ENCODE measurements around the gene TOX2. TPM values are rescaled to one million over a fixed set of nuclear protein-coding genes. Genes with fewer than 3 reads are reported as not detected.

Gene TOX2
- polyA plus RNA-seq, 1 donor = 4.7 TPM

DNA sequence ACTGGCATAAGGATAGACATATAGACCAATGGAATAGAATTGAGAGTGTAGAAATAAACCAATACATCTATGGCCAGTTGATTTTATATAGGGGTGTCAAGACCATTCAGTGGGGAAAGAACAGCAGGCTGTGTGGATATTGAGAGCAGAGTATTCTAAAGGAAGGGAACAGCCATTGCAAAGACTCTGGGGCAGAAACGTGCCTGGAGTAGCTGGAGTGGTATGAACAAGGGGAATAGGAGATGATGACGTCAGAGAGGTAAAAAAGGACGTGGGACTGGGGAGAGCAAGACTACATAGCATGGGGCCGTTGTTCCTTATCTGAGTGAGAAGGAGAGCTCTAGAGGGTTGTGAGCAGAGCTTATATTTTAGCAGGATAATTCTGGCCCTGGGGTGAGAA is 85.2 kb downstream of the TOX2 start:
- no peak for DNase-seq
- H3K4me3 ChIP-seq (ENCODE audit: low read length) = no peak overlapping the region
- 74% methylated on average over 3 of the region's 4 CpGs for WGBS (ENCODE audit: insufficient coverage, low lambda C conversion rate)
- peaks cover 2% of the 10 kb centered on the region for H3K27me3 ChIP-seq (ENCODE audit: control insufficient read depth, insufficient read depth, low read length)
- no peaks in the 10 kb centered on the region for H3K9me3 ChIP-seq (ENCODE audit: control insufficient read depth, low read depth, low read length)
- no peaks in the 10 kb centered on the region for H3K4me1 ChIP-seq (ENCODE audit: control insufficient read depth, insufficient read depth, low read length)
- H3K36me3 ChIP-seq (ENCODE audit: control insufficient read depth, insufficient read depth, low read length) = no peaks in the 10 kb centered on the region
- H3K27ac ChIP-seq (ENCODE audit: low read length) = no peak overlapping the region

DNA sequence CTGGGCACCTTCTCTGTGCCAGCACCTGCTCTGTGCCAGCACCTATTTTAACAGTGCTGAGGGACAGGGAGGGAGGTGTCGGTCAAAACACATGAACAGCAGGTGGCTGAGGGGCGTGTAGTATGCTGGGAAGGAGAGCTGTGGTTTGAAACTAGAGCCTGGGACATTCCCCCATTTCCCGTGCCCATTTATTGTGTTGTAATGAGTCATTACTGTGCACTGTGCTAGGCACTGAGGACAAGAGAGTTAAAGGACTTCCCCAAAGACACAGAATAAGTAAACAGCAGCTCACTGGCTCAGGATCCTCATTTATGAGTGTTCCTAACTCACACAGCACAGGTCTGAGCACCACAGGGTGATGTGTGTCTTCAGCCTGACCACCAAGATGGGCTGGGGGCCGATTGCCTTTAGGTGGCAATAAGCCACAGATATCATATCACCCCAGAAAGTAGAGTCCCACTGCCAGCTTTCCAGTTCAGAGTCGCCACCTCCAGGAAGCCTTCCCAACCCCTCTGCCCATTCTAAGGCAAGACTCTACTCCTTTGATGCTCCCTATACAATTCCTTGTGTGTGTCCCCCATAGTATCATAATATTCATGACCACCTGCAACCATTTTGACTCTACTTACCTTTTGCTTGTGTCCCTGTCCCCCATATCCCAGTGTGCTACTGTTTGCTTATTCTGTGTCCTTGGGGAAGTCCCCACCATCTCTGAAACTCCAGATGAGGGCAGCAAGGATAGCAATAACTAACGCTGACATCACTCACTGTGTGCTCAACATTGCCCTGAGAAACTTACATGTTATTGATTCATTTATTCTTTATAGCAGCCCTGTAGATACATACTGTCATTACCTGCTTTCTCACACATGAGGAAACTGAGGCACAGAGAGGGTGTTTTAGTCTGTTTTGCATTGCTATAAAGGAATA is 87.3 kb downstream of the TOX2 start:
- no peak for DNase-seq
- no peaks in the 10 kb centered on the region for H3K9me3 ChIP-seq (ENCODE audit: control insufficient read depth, low read depth, low read length)
- H3K4me1 ChIP-seq (ENCODE audit: control insufficient read depth, insufficient read depth, low read length) = no peaks in the 10 kb centered on the region
- WGBS (ENCODE audit: insufficient coverage, low lambda C conversion rate) = no CpG with 5 or more reads among the region's 6 CpGs
- no peak overlapping the region for H3K27ac ChIP-seq (ENCODE audit: low read length)
- no peaks in the 10 kb centered on the region for H3K36me3 ChIP-seq (ENCODE audit: control insufficient read depth, insufficient read depth, low read length)
- H3K27me3 ChIP-seq (ENCODE audit: control insufficient read depth, insufficient read depth, low read length) = peaks cover 2% of the 10 kb centered on the region
- no peak overlapping the region for H3K4me3 ChIP-seq (ENCODE audit: low read length)

DNA sequence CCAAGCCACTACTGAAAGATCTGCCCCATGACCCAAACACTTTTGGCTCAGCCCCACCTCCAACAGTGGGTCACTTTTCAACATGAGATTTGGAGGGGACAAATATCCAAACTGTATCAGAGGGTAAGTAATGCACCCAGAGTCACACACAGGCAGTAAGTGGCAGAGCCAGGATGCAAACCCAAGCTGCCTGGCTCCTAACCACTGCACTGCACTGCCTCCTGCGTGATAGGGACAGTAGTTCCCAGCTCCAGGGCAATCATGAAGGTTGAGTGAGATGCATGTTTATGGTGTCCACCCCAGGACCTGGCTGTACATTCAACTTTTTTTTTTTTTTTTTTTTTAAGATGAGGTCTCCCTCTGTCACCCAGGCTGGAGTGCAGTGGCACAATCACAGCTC is 88.2 kb downstream of the TOX2 start:
- WGBS (ENCODE audit: insufficient coverage, low lambda C conversion rate) = no CpG with 5 or more reads among the region's 1 CpG

DNA sequence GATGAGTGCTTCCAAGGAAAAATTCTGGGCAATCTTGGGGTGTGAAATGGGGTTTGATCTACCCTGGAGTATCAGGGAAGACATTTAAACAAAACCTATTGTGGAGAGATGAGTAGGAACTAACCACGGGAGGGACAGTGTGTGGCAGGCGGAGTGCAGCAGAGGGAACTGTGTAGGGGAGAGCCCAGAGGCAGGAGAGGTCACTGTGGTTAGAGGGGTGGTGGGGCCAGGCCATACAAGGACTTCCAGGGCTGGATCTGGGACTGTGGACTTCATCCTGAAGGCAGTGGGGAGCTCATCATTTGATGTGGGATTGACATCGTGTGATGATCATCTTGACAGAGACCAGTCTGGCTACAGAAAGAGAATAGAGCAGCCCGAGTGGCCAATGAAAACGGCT is 89.0 kb downstream of the TOX2 start:
- peaks cover 2% of the 10 kb centered on the region for H3K27me3 ChIP-seq (ENCODE audit: control insufficient read depth, insufficient read depth, low read length)
- DNase-seq = no peak
- 100% methylated on average over 3 of the region's 5 CpGs for WGBS (ENCODE audit: insufficient coverage, low lambda C conversion rate)
- H3K9me3 ChIP-seq (ENCODE audit: control insufficient read depth, low read depth, low read length) = no peaks in the 10 kb centered on the region
- no peak overlapping the region for H3K4me3 ChIP-seq (ENCODE audit: low read length)
- no peak overlapping the region for H3K27ac ChIP-seq (ENCODE audit: low read length)
- H3K36me3 ChIP-seq (ENCODE audit: control insufficient read depth, insufficient read depth, low read length) = no peaks in the 10 kb centered on the region
- H3K4me1 ChIP-seq (ENCODE audit: control insufficient read depth, insufficient read depth, low read length) = no peaks in the 10 kb centered on the region

More for the DNA sequence above, 88.2 kb downstream of the TOX2 start:
- peaks cover 2% of the 10 kb centered on the region for H3K27me3 ChIP-seq (ENCODE audit: control insufficient read depth, insufficient read depth, low read length)
- no peak for DNase-seq
- no peaks in the 10 kb centered on the region for H3K36me3 ChIP-seq (ENCODE audit: control insufficient read depth, insufficient read depth, low read length)
- no peak overlapping the region for H3K27ac ChIP-seq (ENCODE audit: low read length)
- H3K4me1 ChIP-seq (ENCODE audit: control insufficient read depth, insufficient read depth, low read length) = no peaks in the 10 kb centered on the region
- H3K9me3 ChIP-seq (ENCODE audit: control insufficient read depth, low read depth, low read length) = no peaks in the 10 kb centered on the region
- no peak overlapping the region for H3K4me3 ChIP-seq (ENCODE audit: low read length)

DNA sequence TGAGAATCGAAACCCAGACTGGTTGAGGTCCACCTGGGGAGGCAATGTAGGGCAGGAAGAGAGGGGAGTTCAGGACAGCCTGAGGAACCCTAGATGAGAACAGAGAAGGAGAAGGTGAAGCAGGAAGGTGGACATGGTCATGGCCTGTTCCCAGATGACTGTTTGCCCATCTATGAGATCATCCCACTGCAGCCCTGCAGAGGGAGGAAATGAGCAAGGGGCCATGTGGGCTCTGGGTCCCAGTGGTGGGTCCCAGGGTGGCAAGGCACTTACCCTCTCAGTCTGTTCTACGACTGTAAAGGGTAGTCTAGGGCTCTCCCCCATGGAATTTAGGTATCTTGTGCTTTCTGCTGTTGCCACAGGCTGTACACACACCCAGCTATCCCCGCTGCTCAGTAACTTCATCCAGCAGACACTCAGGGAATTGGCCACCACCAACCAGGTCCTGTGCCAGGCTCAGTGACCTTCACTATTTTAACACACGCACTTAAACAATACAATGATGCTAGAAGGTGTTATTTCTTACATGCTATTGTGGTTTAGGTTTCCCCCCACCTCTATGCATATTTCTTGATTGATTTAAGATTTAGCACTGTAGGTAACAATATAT is 89.8 kb downstream of the TOX2 start:
- Histone ChIP-seq H3K9me3 (ENCODE audit: control insufficient read depth, low read depth, low read length) (no peaks in the 10 kb centered on the region), H3K27ac (ENCODE audit: low read length) (no peak overlapping the region), H3K36me3 (ENCODE audit: control insufficient read depth, insufficient read depth, low read length) (no peaks in the 10 kb centered on the region), H3K4me1 (ENCODE audit: control insufficient read depth, insufficient read depth, low read length) (no peaks in the 10 kb centered on the region), H3K27me3 (ENCODE audit: control insufficient read depth, insufficient read depth, low read length) (peaks cover 2% of the 10 kb centered on the region), H3K4me3 (ENCODE audit: low read length) (no peak overlapping the region)
- 100% methylated on average over 1 of the region's 4 CpGs for WGBS (ENCODE audit: insufficient coverage, low lambda C conversion rate)
- DNase-seq = no peak

DNA sequence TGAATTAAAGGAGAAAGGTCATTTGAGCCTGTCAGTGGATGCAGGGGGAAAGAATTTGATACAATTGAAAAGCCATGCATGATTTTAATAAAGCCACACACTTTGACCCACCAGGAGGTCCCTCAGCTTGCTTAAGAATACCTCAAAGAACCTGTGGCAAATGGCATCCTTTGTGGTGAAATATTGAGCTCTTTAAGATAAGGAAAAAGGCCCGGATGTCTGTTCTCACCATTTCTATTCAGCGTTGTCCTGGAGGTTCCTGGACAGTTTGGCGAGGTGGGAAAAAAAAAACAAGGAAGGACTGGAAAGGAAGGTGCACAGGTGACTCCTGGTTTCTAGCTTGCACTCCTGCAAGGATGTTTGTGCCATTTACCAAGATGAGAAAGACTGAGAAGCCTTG is 91.0 kb downstream of the TOX2 start:
- Histone ChIP-seq H3K27me3 (ENCODE audit: control insufficient read depth, insufficient read depth, low read length) (peaks cover 2% of the 10 kb centered on the region), H3K27ac (ENCODE audit: low read length) (no peak overlapping the region), H3K36me3 (ENCODE audit: control insufficient read depth, insufficient read depth, low read length) (no peaks in the 10 kb centered on the region), H3K9me3 (ENCODE audit: control insufficient read depth, low read depth, low read length) (no peaks in the 10 kb centered on the region), H3K4me3 (ENCODE audit: low read length) (no peak overlapping the region), H3K4me1 (ENCODE audit: control insufficient read depth, insufficient read depth, low read length) (no peaks in the 10 kb centered on the region)
- WGBS (ENCODE audit: insufficient coverage, low lambda C conversion rate) = no CpG with 5 or more reads among the region's 3 CpGs
- DNase-seq = no peak

DNA sequence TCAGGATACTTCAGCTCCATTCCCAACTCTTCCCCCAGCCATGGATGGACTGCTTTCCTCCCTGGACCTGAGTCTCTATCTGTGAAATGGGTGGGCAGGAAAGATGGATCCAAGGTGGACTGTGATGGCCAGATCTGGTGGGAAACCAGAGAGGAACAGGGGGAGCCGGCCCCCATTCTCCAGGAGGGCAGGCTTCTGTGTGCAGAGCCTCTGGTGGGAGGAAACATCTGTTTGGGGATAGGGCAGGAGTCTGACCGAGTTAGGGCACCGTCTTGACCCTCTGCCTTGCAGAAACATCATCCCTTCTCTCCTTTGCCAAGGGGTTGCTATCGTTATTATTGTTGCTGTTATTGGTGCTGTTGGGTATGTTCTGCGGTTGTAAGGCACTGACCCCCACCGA is 91.5 kb downstream of the TOX2 start:
- H3K36me3 ChIP-seq (ENCODE audit: control insufficient read depth, insufficient read depth, low read length) = no peaks in the 10 kb centered on the region
- H3K27ac ChIP-seq (ENCODE audit: low read length) = no peak overlapping the region
- H3K4me1 ChIP-seq (ENCODE audit: control insufficient read depth, insufficient read depth, low read length) = no peaks in the 10 kb centered on the region
- no peaks in the 10 kb centered on the region for H3K9me3 ChIP-seq (ENCODE audit: control insufficient read depth, low read depth, low read length)
- peaks cover 2% of the 10 kb centered on the region for H3K27me3 ChIP-seq (ENCODE audit: control insufficient read depth, insufficient read depth, low read length)
- no peak for DNase-seq
- H3K4me3 ChIP-seq (ENCODE audit: low read length) = no peak overlapping the region
- no CpG with 5 or more reads among the region's 6 CpGs for WGBS (ENCODE audit: insufficient coverage, low lambda C conversion rate)

DNA sequence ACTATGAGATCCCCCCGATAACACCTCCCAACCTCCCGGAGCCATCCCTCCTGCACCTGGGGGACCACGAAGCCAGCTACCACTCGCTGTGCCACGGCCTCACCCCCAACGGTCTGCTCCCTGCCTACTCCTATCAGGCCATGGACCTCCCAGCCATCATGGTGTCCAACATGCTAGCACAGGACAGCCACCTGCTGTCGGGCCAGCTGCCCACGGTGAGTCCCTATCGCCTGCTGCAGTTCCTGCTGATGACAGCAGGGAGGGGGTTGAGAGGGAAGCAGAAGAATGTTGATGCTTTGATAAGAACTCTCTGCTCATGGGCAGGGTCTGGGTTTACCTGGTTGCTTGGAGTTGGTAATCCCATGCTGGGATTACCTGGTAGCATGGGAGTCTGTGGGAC is 91.9 kb downstream of the TOX2 start:
- no peaks in the 10 kb centered on the region for H3K9me3 ChIP-seq (ENCODE audit: control insufficient read depth, low read depth, low read length)
- WGBS (ENCODE audit: insufficient coverage, low lambda C conversion rate) = 19% methylated on average over 3 of the region's 9 CpGs
- H3K4me1 ChIP-seq (ENCODE audit: control insufficient read depth, insufficient read depth, low read length) = no peaks in the 10 kb centered on the region
- no peak overlapping the region for H3K4me3 ChIP-seq (ENCODE audit: low read length)
- H3K36me3 ChIP-seq (ENCODE audit: control insufficient read depth, insufficient read depth, low read length) = no peaks in the 10 kb centered on the region
- H3K27ac ChIP-seq (ENCODE audit: low read length) = no peak overlapping the region
- DNase-seq = no peak
- H3K27me3 ChIP-seq (ENCODE audit: control insufficient read depth, insufficient read depth, low read length) = peaks cover 2% of the 10 kb centered on the region

DNA sequence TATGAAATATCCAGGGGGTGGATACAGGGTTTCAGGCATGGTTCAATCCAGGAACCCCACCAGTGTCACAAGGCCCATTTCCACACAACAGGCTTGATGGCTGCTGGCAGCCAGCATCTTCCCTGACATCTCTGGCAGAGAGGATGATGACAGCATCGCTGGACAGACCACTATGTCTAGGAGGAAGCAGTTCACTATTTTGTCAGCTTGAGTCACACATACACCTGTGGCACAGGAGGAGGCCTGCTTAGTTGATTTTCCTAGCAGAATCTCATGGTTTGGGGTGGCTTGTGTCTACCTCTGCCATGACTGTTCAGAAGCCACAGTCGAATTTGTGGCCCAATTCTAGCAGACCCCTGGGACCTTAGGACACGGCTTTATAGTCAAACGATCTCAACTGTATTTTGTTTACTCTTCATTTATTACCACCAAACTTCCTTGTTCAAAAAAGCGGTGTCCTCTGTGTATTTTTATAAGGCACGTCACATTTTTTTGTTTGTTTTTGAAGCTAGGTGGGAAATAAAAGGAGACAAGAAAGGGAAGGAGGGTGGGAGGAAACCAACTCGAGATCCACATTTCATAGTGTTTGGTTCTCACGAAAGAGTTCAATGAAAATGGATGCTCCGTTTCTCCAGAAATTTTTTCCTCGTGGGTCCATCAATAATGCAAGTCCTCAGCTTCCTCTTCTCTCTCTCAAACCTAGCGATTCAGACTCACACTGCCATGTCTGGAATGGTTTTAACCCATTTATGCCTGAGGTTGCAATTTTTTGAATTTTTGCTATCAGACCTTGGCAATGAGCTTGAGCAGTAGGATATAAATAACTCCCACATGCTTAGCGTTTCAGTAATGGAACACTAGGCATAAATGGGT is 94.4 kb downstream of the TOX2 start:
- Histone ChIP-seq H3K4me1 (ENCODE audit: control insufficient read depth, insufficient read depth, low read length) (no peaks in the 10 kb centered on the region), H3K4me3 (ENCODE audit: low read length) (no peak overlapping the region), H3K27me3 (ENCODE audit: control insufficient read depth, insufficient read depth, low read length) (no peaks in the 10 kb centered on the region), H3K36me3 (ENCODE audit: control insufficient read depth, insufficient read depth, low read length) (no peaks in the 10 kb centered on the region), H3K27ac (ENCODE audit: low read length) (no peak overlapping the region), H3K9me3 (ENCODE audit: control insufficient read depth, low read depth, low read length) (no peaks in the 10 kb centered on the region)
- DNase-seq = no peak
- 51% methylated on average over 5 of the region's 12 CpGs for WGBS (ENCODE audit: insufficient coverage, low lambda C conversion rate)

DNA sequence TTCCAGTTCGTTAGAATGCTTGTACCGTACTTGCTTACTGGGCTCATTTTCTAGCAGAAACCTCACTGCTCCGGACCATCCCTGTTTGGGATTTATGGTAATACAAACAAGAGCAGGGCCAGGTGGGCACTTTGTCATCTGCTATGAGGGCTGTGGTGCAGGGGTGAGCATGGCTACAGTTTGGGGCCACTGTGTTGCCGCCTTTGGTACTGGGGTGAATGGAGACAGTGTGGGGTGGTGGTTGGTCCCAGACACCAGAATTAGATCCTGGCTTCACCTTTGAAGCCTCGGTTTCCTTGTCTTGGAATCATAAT is 95.0 kb downstream of the TOX2 start:
- peaks cover 3% of the 10 kb centered on the region for H3K27me3 ChIP-seq (ENCODE audit: control insufficient read depth, insufficient read depth, low read length)
- DNase-seq = no peak
- H3K9me3 ChIP-seq (ENCODE audit: control insufficient read depth, low read depth, low read length) = no peaks in the 10 kb centered on the region
- no peak overlapping the region for H3K27ac ChIP-seq (ENCODE audit: low read length)
- H3K4me3 ChIP-seq (ENCODE audit: low read length) = no peak overlapping the region
- H3K36me3 ChIP-seq (ENCODE audit: control insufficient read depth, insufficient read depth, low read length) = no peaks in the 10 kb centered on the region
- WGBS (ENCODE audit: insufficient coverage, low lambda C conversion rate) = no CpG with 5 or more reads among the region's 5 CpGs
- H3K4me1 ChIP-seq (ENCODE audit: control insufficient read depth, insufficient read depth, low read length) = no peaks in the 10 kb centered on the region

Measured in large intestine (tissue), 3 donors.